Measurements from ENCODE around the gene TSGA10IP.
A peak's percentile ranks its signal among the peaks of the same experiment; 100 is the strongest.

DNA sequence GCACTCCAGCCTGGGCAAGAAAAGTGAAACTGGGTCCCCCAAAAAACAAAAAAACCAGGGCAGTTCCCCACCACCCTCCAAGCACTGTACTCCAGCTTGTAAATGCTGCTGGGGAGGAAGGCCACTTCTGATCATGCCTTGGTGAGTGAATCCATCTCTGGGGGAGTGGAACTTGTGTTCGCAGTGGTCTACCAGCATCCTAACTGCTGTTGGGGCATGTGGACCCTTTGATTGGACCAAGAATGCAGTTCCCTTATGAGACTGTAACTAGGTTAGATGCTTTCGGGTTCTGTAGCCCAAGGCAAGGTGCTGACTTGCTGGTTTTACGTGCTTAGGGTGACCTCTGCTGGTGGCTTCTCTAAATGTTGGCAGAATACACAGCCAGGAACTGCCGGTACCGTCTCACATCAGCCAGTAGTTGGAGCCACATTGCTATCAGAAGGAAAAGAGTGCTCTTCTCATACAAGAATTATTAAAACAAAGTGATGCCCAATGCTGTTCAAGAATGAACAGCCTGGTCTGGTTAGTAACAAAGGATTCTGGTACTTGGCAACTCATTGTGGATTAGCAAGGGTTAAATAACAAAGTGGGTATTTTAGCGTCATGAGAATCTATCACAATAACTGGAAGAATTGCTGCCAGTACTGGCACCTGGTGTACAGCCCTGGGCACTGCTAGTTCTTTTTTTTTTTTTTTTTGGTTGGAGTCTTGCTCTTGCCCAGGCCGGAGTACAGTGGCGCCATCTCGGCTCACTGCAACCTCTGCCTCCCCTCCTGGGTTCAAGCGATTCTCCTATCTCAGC, 43.7 kb downstream of the TSGA10IP start:
- TF ChIP-seq, protein P1, sequence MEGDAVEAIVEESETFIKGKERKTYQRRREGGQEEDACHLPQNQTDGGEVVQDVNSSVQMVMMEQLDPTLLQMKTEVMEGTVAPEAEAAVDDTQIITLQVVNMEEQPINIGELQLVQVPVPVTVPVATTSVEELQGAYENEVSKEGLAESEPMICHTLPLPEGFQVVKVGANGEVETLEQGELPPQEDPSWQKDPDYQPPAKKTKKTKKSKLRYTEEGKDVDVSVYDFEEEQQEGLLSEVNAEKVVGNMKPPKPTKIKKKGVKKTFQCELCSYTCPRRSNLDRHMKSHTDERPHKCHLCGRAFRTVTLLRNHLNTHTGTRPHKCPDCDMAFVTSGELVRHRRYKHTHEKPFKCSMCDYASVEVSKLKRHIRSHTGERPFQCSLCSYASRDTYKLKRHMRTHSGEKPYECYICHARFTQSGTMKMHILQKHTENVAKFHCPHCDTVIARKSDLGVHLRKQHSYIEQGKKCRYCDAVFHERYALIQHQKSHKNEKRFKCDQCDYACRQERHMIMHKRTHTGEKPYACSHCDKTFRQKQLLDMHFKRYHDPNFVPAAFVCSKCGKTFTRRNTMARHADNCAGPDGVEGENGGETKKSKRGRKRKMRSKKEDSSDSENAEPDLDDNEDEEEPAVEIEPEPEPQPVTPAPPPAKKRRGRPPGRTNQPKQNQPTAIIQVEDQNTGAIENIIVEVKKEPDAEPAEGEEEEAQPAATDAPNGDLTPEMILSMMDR (IDR thresholded peaks at IDR 0.05), result peak in 1 of 3 donors; percentile 97
- TF ChIP-seq POLR2A (IDR thresholded peaks at IDR 0.05), result no peak
